ENCODE measurements around the gene BTK.
"Not testable (repeated sequence)": the region's sequence is repeated elsewhere in the genome, so short reads cannot be mapped to it uniquely, and the experiment has no call there.

Gene BTK

GRCh38 chrX:101334310-101334709, 51.7 kb downstream of the BTK start:
- not testable (repeated sequence) for DNase-seq

- not testable (repeated sequence) for DNase-seq
These were observed 59.4 kb downstream of the BTK start for GRCh38 chrX:101326600-101326999.

- no peak for DNase-seq
These were observed 82.2 kb downstream of the BTK start for GRCh38 chrX:101303790-101304189.

Data from NCI-H187 treated with DMSO at 0.1 percent for 48 hours (cell line).